H1 (cell line): ENCODE measurements around the gene ASCC2. TPM values are rescaled to one million over a fixed set of nuclear protein-coding genes. Genes with fewer than 3 reads are reported as not detected.

Experiments
- CTCF ChIA-PET: fragments of 300-600 bp; sonication (Branson Sonifier 250); formaldehyde crosslinking; loops from one replicate; lab custom pipeline; 2021; ENCODE audit not compliant: partially characterized antibody; lab: Charles Lee
- POLR2A ChIA-PET: fragments of 300-600 bp; sonication (Branson Sonifier 250); formaldehyde crosslinking; loops from one replicate; lab custom pipeline; 2021; ENCODE audit warnings: inconsistent platforms; ENCODE audit not compliant: partially characterized antibody; lab: Charles Lee
- DNase-seq, 2 experiments: peaks; one replicate each; pipeline versions ENCODE4 v3.0.0 to v3.0.0-alpha.2; 2010 to 2022; ENCODE audit warnings: low spot score in 2 of 2, low read depth in 1 of 2, mixed read lengths in 1 of 2
- FAIRE-seq: peaks from 2 replicates; lab custom pipeline; 2011; peaks lifted over from hg19 to GRCh38; lab: Jason Lieb, UNC
- H2AFZ ChIP-seq: 2 replicates; pipeline ENCODE4 v1.8.1; 2012; ENCODE audit warnings: low read length, inconsistent platforms
- H2AK5ac ChIP-seq: 2 replicates; pipeline ENCODE4 v1.6.1; 2013; ENCODE audit warnings: low read depth, low read length
- H2BK120ac ChIP-seq: replicated peaks from 2 replicates; pipeline ENCODE3; 2013; ENCODE audit warnings: low read depth, low read length, inconsistent platforms
- H2BK12ac ChIP-seq: 2 replicates; pipeline ENCODE4 v1.6.1; 2013; ENCODE audit warnings: low read depth, low read length
- H2BK15ac ChIP-seq: 2 replicates; pipeline ENCODE4 v1.6.1; 2013; ENCODE audit warnings: low read length
- H2BK20ac ChIP-seq: 2 replicates; pipeline ENCODE4 v1.6.1; 2013; ENCODE audit warnings: low read length
- H2BK5ac ChIP-seq: 2 replicates; pipeline ENCODE4 v1.6.1; 2013; ENCODE audit warnings: low read depth, low read length
- H3K14ac ChIP-seq: 2 replicates; pipeline ENCODE4 v1.6.1; 2013; ENCODE audit warnings: inconsistent platforms; ENCODE audit not compliant: insufficient read length
- H3K18ac ChIP-seq: 2 replicates; pipeline ENCODE4 v1.6.1; 2013; ENCODE audit warnings: low read length; ENCODE audit errors: extremely low read depth
- H3K23ac ChIP-seq: 2 replicates; pipeline ENCODE4 v1.6.1; 2013; ENCODE audit warnings: inconsistent platforms; ENCODE audit not compliant: insufficient read length
- H3K23me2 ChIP-seq: 2 replicates; pipeline ENCODE4 v1.6.1; 2013; ENCODE audit warnings: low read depth, low read length
- H3K27ac ChIP-seq: 2 replicates; pipeline ENCODE4 v1.6.1; 2011; ENCODE audit warnings: low read depth, low read length, inconsistent platforms
- H3K27me3 ChIP-seq, 4 experiments: replicated peaks in 1 of 4; 1 replicate in 1 of 4; 2 replicates in 3 of 4; pipeline versions ENCODE4 v1.6.1 to v1.8.1; 2011 to 2013; ENCODE audit warnings: low read length in 3 of 4, mild to moderate bottlenecking in 3 of 4, inconsistent platforms in 2 of 4, mixed read lengths in 2 of 4, moderate library complexity in 1 of 4; ENCODE audit not compliant: control insufficient read depth in 3 of 4, insufficient read depth in 3 of 4; ENCODE audit errors: extremely low read depth in 1 of 4
- H3K36me3 ChIP-seq, 4 experiments: 2 replicates each; pipeline versions ENCODE4 v1.6.1 to v1.8.1; 2011 to 2013; ENCODE audit warnings: mild to moderate bottlenecking in 4 of 4, low read length in 3 of 4, moderate library complexity in 2 of 4, control low read depth in 1 of 4, inconsistent platforms in 1 of 4; ENCODE audit not compliant: insufficient read depth in 4 of 4, control insufficient read depth in 2 of 4
- H3K4ac ChIP-seq: replicated peaks from 2 replicates; pipeline ENCODE3; 2013; ENCODE audit warnings: low read length, low read depth, mixed read lengths, inconsistent platforms; ENCODE audit not compliant: insufficient read length
- H3K4me1 ChIP-seq, 4 experiments: replicated peaks in 1 of 4; 1 replicate in 1 of 4; 2 replicates in 3 of 4; pipeline versions ENCODE4 v1.6.1 to v1.8.1; 2011 to 2013; ENCODE audit warnings: low read length in 3 of 4, inconsistent platforms in 2 of 4, mixed read lengths in 1 of 4; ENCODE audit not compliant: insufficient read depth in 4 of 4, control insufficient read depth in 3 of 4
- H3K4me2 ChIP-seq, 2 experiments: 2 replicates each; pipeline versions ENCODE4 v1.6.1 to v1.8.1; 2011 to 2013; ENCODE audit warnings: low read depth in 2 of 2, low read length in 2 of 2, control low read depth in 1 of 2, inconsistent platforms in 1 of 2, mild to moderate bottlenecking in 1 of 2; ENCODE audit not compliant: insufficient read depth in 1 of 2
- H3K4me3 ChIP-seq, 4 experiments: fragments of 200-600, 300-600 bp in 1 of 4; sonication (generic), shearing (Covaris generic), sonication (Bioruptor Twin) in 1 of 4; 2 replicates each; pipeline versions ENCODE4 v1.5.1 to v1.8.1; 2011 to 2016; ENCODE audit warnings: low read length in 4 of 4, low read depth in 3 of 4, control low read depth in 2 of 4, inconsistent platforms in 2 of 4, mild to moderate bottlenecking in 2 of 4, mixed read lengths in 1 of 4, moderate library complexity in 1 of 4; ENCODE audit not compliant: insufficient read depth in 2 of 4; ENCODE audit errors: extremely low read depth in 1 of 4
- H3K56ac ChIP-seq: replicated peaks from 2 replicates; pipeline ENCODE3; 2013; ENCODE audit warnings: low read depth, mild to moderate bottlenecking, mixed read lengths, low read length, inconsistent platforms; ENCODE audit not compliant: insufficient read length
- H3K79me1 ChIP-seq: 2 replicates; pipeline ENCODE4 v1.6.1; 2013; ENCODE audit warnings: low read depth, low read length, control low read depth
- H3K79me2 ChIP-seq, 2 experiments: 2 replicates each; pipeline versions ENCODE4 v1.6.1 to v1.8.1; 2012 to 2013; ENCODE audit warnings: low read length in 2 of 2, mild to moderate bottlenecking in 2 of 2, inconsistent platforms in 1 of 2; ENCODE audit not compliant: insufficient read depth in 2 of 2, control insufficient read depth in 1 of 2
- H3K9ac ChIP-seq, 4 experiments: replicated peaks in 1 of 4; 1 replicate in 1 of 4; 2 replicates in 3 of 4; pipeline versions ENCODE4 v1.6.1 to v1.8.1; 2011 to 2013; ENCODE audit warnings: low read depth in 3 of 4, low read length in 3 of 4, control low read depth in 2 of 4, mild to moderate bottlenecking in 2 of 4, moderate library complexity in 2 of 4, inconsistent platforms in 1 of 4; ENCODE audit errors: extremely low read depth in 1 of 4
- H3K9me3 ChIP-seq, 2 experiments: 2 replicates each; pipeline versions ENCODE4 v1.6.1 to v1.8.1; 2012 to 2013; ENCODE audit warnings: mild to moderate bottlenecking in 2 of 2, moderate library complexity in 2 of 2, control low read depth in 1 of 2, inconsistent platforms in 1 of 2, low read depth in 1 of 2, low read length in 1 of 2, mixed read lengths in 1 of 2; ENCODE audit not compliant: insufficient read depth in 2 of 2
- H4K20me1 ChIP-seq, 2 experiments: replicated peaks in 1 of 2; 2 replicates each; pipeline versions ENCODE3 to v1.8.1; 2011 to 2013; ENCODE audit warnings: inconsistent platforms in 2 of 2, low read length in 2 of 2, mild to moderate bottlenecking in 1 of 2; ENCODE audit not compliant: insufficient read depth in 2 of 2, control insufficient read depth in 1 of 2
- H4K5ac ChIP-seq: 2 replicates; pipeline ENCODE4 v1.6.1; 2013; ENCODE audit warnings: low read length, low read depth, mixed read lengths, inconsistent platforms; ENCODE audit not compliant: insufficient read length
- H4K8ac ChIP-seq: 2 replicates; pipeline ENCODE4 v1.8.0; 2013; ENCODE audit warnings: mild to moderate bottlenecking, moderate library complexity, low read length, inconsistent platforms; ENCODE audit not compliant: insufficient read depth; ENCODE audit errors: extremely low read depth
- H4K91ac ChIP-seq: replicated peaks from 2 replicates; pipeline ENCODE3; 2013; ENCODE audit warnings: low read length, mixed read lengths, inconsistent platforms; ENCODE audit not compliant: insufficient read length
- E2F6 ChIP-seq: IDR thresholded peaks from 2 replicates; pipeline ENCODE4 v1.6.1; 2012; ENCODE audit warnings: inconsistent platforms
- GABPA ChIP-seq: IDR thresholded peaks from 2 replicates; pipeline ENCODE4 v1.6.1; 2011; ENCODE audit warnings: mild to moderate bottlenecking, low read length, moderate library complexity, borderline replicate concordance; ENCODE audit not compliant: insufficient read depth
- KDM1A ChIP-seq: fragments of 200-600, 300-600 bp; sonication (generic); IDR thresholded peaks from 2 replicates; pipeline ENCODE4 v1.7.1; 2016; ENCODE audit warnings: mild to moderate bottlenecking, low read length, borderline replicate concordance
- MAX ChIP-seq: IDR thresholded peaks from 2 replicates; pipeline ENCODE4 v1.6.1; 2012; ENCODE audit warnings: inconsistent platforms
- POLR2A ChIP-seq, 2 experiments: IDR thresholded peaks; 1 replicate in 1 of 2; 2 replicates in 1 of 2; pipeline ENCODE4 v1.6.1; 2011; ENCODE audit warnings: low read depth in 2 of 2, low read length in 2 of 2, mild to moderate bottlenecking in 2 of 2; ENCODE audit errors: control extremely low read depth in 1 of 2
- RNF2 ChIP-seq: fragments of 200-900, 300-1000 bp; sonication (generic); IDR thresholded peaks from 2 replicates; pipeline ENCODE4 v1.7.1; 2016; ENCODE audit warnings: borderline replicate concordance, low read depth, mild to moderate bottlenecking, antibody characterized with exemption, low read length; ENCODE audit not compliant: poor library complexity, severe bottlenecking; ENCODE audit errors: missing control alignments
- SIN3A ChIP-seq, 2 experiments: IDR thresholded peaks in 1 of 2; conservative IDR thresholded peaks in 1 of 2; 2 replicates each; pipeline ENCODE4 v1.6.1; 2011 to 2012; ENCODE audit warnings: low read length in 2 of 2, improper control_type of control experiment in 1 of 2, low read depth in 1 of 2, mild to moderate bottlenecking in 1 of 2
- TCF12 ChIP-seq: IDR thresholded peaks from 2 replicates; pipeline ENCODE4 v1.6.1; 2011; ENCODE audit warnings: low read depth, mild to moderate bottlenecking, low read length
- WGBS, 2 experiments: shearing (Covaris generic) in 1 of 2; methylation state at CpG; one replicate each; pipeline versions ENCODE4 v1.1.6 to v1.1.7; 2013 to 2015; ENCODE audit warnings: low lambda C conversion rate in 2 of 2, mixed read lengths in 2 of 2, inconsistent platforms in 1 of 2, low coverage in 1 of 2, missing lambda C conversion rate in 1 of 2; ENCODE audit not compliant: insufficient replicate concordance in 2 of 2, insufficient coverage in 1 of 2, insufficient read length in 1 of 2; ENCODE audit errors: extremely low coverage in 1 of 2, missing lambda C conversion rate in 1 of 2; 5-methylcytosine and 5-hydroxymethylcytosine counted together
- polyA plus RNA-seq, 7 experiments: library from polyadenylated mRNA; depleted of rRNA in 3 of 7; stranded (reverse) in 5 of 7; unstranded in 2 of 7; fragments of >200 nt in 5 of 7; fragments of 200-250 nt in 2 of 7; gene quantifications; 1 replicate in 5 of 7; 2 replicates in 1 of 7; 4 replicates in 1 of 7; pipeline versions ENCODE4 v1.2.1 to v1.2.3, GENCODE V29; 2011 to 2013; ENCODE audit warnings: missing spikeins in 2 of 7, mixed read lengths in 2 of 7
- total RNA-seq: library from RNA; stranded (reverse); fragmentation: NEBNext Ultra II Directional; extraction: Animal tissue kit (Norgen Biotek cat#: 25700); gene quantifications from 2 replicates; pipeline ENCODE4 v1.2.1, GENCODE V29; 2021

Gene ASCC2
- total and polyA plus RNA-seq, 2 of the 8 experiments (the other 6 are each of a cell fraction or from before 2014, with no cell fraction given), result 35.0 to 35.8 TPM

GRCh38 chr22:29819501-29819900 lies 18.6 kb downstream of the ASCC2 start:
- Histone ChIP-seq H3K23me2 (no peaks in the 10 kb centered on the region), H3K18ac (no peak overlapping the region), H3K79me2 (no peaks in the 10 kb centered on the region), H4K20me1 (peaks cover 0 to 3% of the 10 kb centered on the region in 2 experiments), H3K9me3 (no peaks in the 10 kb centered on the region), H3K36me3 (peaks cover 2 to 26% (median 16%) of the 10 kb centered on the region in 4 experiments; a peak in 7 of 8 replicates), H2BK20ac (no peak overlapping the region), H2BK5ac (no peak overlapping the region), H3K4me1 (no peaks in the 10 kb centered on the region), H3K14ac (no peak overlapping the region), H2AK5ac (no peak overlapping the region), H2BK120ac (no peak overlapping the region), H3K4me3 (no peak overlapping the region), H3K27me3 (no peaks in the 10 kb centered on the region), H3K4ac (no peak overlapping the region), H4K5ac (no peak overlapping the region), H3K56ac (no peak overlapping the region), H4K8ac (no peak overlapping the region), H2AFZ (no peak overlapping the region), H3K23ac (no peak overlapping the region), H3K79me1 (no peaks in the 10 kb centered on the region), H2BK12ac (no peak overlapping the region), H4K91ac (no peak overlapping the region), H3K4me2 (no peak overlapping the region), H2BK15ac (no peak overlapping the region), H3K27ac (no peak overlapping the region), H3K9ac (no peak overlapping the region)
- FAIRE-seq, result no peak
- CTCF ChIA-PET, result interaction anchor here (0.6 to 0.7 kb wide), 2 partner anchors 76 to 118 kb away, joined by 3 read pairs; no protein-coding TSS in a partner anchor
- POLR2A ChIA-PET, result no interaction called here
- 58% methylated on average over 2 of the region's 2 CpGs; no CpG with 5 or more reads in 1 of the 2 experiments for WGBS, 2 experiments
- no peak for DNase-seq
- TF ChIP-seq POLR2A (IDR thresholded peaks at IDR 0.05; ENCODE audit: control extremely low read depth in 1 of 2, low read depth in 2 of 2, low read length in 2 of 2) (no peak), TCF12 (no peak), GABPA (no peak), E2F6 (no peak), SIN3A (conservative IDR thresholded peaks at IDR 0.05 in 1 of 2, IDR thresholded peaks at IDR 0.05 in 1 of 2; ENCODE audit: low read depth in 1 of 2, low read length in 2 of 2) (no peak), RNF2 (no peak), MAX (no peak), KDM1A (no peak)
